Measurements from ENCODE around the gene HIP1. TPM values are rescaled to one million over a fixed set of nuclear protein-coding genes. Genes with fewer than 3 reads are reported as not detected.
A peak's percentile ranks its signal among the peaks of the same experiment; 100 is the strongest.

Gene HIP1
- total RNA-seq, 4 donors from 2014 or later = 2.3 to 38.8 (median 6.9) TPM

- peaks cover 0 to 6% (median 0%) of the 10 kb centered on the region in 4 donors for H3K4me1 ChIP-seq
- H3K9me3 ChIP-seq = no peaks in the 10 kb centered on the region
- H3K4me3 ChIP-seq = no peak overlapping the region
- DNase-seq = no peak
- H3K36me3 ChIP-seq = no peaks in the 10 kb centered on the region
- peak overlapping the region in 1 of 4 donors; percentile 9 for H3K27ac ChIP-seq
- H3K27me3 ChIP-seq = no peaks in the 10 kb centered on the region
- TF ChIP-seq, protein P1, sequence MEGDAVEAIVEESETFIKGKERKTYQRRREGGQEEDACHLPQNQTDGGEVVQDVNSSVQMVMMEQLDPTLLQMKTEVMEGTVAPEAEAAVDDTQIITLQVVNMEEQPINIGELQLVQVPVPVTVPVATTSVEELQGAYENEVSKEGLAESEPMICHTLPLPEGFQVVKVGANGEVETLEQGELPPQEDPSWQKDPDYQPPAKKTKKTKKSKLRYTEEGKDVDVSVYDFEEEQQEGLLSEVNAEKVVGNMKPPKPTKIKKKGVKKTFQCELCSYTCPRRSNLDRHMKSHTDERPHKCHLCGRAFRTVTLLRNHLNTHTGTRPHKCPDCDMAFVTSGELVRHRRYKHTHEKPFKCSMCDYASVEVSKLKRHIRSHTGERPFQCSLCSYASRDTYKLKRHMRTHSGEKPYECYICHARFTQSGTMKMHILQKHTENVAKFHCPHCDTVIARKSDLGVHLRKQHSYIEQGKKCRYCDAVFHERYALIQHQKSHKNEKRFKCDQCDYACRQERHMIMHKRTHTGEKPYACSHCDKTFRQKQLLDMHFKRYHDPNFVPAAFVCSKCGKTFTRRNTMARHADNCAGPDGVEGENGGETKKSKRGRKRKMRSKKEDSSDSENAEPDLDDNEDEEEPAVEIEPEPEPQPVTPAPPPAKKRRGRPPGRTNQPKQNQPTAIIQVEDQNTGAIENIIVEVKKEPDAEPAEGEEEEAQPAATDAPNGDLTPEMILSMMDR (IDR thresholded peaks at IDR 0.05) = no peak
- no peak for TF ChIP-seq POLR2A (IDR thresholded peaks at IDR 0.05)
Measured at GRCh38 chr7:75649462-75649861, 89.3 kb downstream of the HIP1 start.

DNA sequence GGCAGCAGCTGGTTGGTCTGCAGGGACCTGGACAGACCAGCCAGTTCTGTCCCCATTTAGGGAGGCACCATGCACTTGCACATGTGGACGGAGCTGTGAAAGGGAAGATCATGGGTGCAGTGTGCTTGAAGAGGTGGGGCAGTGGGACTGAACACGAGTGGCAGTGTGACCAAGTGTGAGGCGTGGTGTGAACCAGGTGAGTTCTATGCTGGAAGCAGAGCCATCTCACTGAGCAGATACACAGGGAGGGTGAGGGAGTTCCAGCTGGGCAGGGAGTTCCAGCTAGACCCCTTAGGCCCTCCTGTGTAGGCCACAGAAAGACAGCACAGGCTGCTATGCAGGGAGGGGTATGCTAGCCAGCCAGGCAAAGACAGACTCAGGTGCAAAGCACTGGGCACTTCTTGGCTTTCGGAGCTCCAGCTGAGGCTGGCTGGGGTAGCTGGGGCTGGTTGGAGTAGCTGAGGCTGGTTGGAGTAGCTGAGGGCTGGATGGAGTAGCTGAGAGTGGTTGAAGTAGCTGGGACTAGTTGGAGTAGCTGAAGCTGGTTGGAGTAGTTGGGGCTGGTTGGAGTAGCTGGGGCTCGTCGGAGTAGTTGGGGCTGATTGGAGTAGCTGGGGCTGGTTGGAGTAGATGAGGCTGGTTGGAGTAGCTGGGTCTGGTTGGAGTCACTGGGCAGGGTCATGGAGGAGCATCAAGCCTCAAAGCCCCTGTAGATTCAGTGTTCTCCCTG, 90.9 kb downstream of the HIP1 start:
- H3K36me3 ChIP-seq = no peaks in the 10 kb centered on the region
- peaks cover 0 to 6% (median 0%) of the 10 kb centered on the region in 4 donors for H3K4me1 ChIP-seq
- no peak overlapping the region for H3K27ac ChIP-seq
- no peak for DNase-seq
- no peaks in the 10 kb centered on the region for H3K27me3 ChIP-seq
- no peak for TF ChIP-seq POLR2A (IDR thresholded peaks at IDR 0.05)
- TF ChIP-seq, protein P1 (IDR thresholded peaks at IDR 0.05) = no peak
- H3K9me3 ChIP-seq = no peaks in the 10 kb centered on the region
- no peak overlapping the region for H3K4me3 ChIP-seq

- Histone ChIP-seq H3K4me3 (no peak overlapping the region), H3K4me1 (peaks cover 0 to 6% (median 0%) of the 10 kb centered on the region in 4 donors), H3K27ac (no peak overlapping the region), H3K9me3 (no peaks in the 10 kb centered on the region), H3K36me3 (no peaks in the 10 kb centered on the region), H3K27me3 (no peaks in the 10 kb centered on the region)
- TF ChIP-seq, protein P1 (IDR thresholded peaks at IDR 0.05) = no peak
- DNase-seq = no peak
Measured at GRCh38 chr7:75646571-75647102, 92.1 kb downstream of the HIP1 start.

DNA sequence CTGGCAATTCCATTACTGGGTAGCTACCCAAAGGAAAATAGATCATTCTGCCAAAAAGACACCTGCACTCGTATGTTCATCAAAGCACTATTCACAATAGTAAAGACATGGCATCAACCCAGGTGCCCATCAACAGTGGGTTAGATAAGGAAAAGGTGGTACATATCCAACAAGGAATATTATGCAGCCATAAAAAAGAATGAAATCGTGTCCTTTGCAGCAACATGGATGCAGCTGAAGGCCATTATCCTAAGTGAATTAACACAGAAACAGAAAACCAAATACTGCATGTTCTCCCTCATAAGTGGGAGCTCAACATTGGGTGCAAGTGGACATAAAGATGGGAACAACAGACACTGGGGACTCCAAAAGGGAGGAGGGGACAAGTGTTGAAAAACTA, 93.2 kb downstream of the HIP1 start:
- TF ChIP-seq, protein P1 (IDR thresholded peaks at IDR 0.05) = no peak
- no peak for TF ChIP-seq POLR2A (IDR thresholded peaks at IDR 0.05)
- Histone ChIP-seq H3K9me3 (no peaks in the 10 kb centered on the region), H3K4me3 (no peak overlapping the region), H3K4me1 (peaks cover 0 to 1% (median 0%) of the 10 kb centered on the region in 4 donors), H3K27me3 (no peaks in the 10 kb centered on the region), H3K27ac (no peak overlapping the region), H3K36me3 (no peaks in the 10 kb centered on the region)
- DNase-seq = no peak

DNA sequence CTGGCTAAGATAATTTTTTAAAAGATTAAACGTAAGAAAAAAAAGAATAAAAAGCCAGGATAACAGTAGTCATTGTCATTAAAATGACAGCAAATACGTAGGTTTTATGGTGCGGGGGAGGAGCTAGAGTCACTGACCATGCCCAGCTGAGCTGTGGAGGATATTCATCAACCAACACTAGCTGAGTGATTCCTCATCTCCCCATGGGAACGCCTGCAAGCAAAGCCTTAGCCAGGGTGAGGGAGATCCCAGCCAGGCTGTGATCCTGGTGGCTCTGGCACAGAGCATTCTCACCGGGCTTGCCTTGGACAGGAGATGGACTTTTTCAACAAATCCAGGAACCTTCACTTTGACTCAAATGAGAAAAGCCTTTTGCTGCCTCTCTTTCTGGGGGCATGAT, 94.2 kb downstream of the HIP1 start:
- no peak overlapping the region for H3K27ac ChIP-seq
- peaks cover 0 to 5% (median 2%) of the 10 kb centered on the region in 4 donors for H3K4me1 ChIP-seq
- no peaks in the 10 kb centered on the region for H3K36me3 ChIP-seq
- DNase-seq = no peak
- no peaks in the 10 kb centered on the region for H3K27me3 ChIP-seq
- no peak overlapping the region for H3K4me3 ChIP-seq
- no peaks in the 10 kb centered on the region for H3K9me3 ChIP-seq
- no peak for TF ChIP-seq POLR2A (IDR thresholded peaks at IDR 0.05)
- TF ChIP-seq, protein P1 (IDR thresholded peaks at IDR 0.05) = no peak

All from Peyer's patch (tissue), 4 donors.